Heart left ventricle (tissue), 16 donors: ENCODE measurements around the gene GUCA2A. TPM values are rescaled to one million over a fixed set of nuclear protein-coding genes. Genes with fewer than 3 reads are reported as not detected.

ENCODE experiments used
- ATAC-seq, 4 donors: fragments of 200-7000 bp; cut with Tn5 transposase; one replicate each; pipeline ENCODE4 v1.9.1; 2020 to 2022; ENCODE audit warnings: moderate library complexity in 4 of 4, mild to moderate bottlenecking in 3 of 4, moderate number of reproducible peaks in 1 of 4
- DNase-seq, 5 donors: peaks; one replicate each; pipeline ENCODE4 v3.0.0-alpha.2; 2020
- H3K27ac ChIP-seq, 12 donors: fragments of 200-600 bp; sonication (generic) in 4 of 12; one replicate each; pipeline versions ENCODE4 v1.5.0 to v1.8.0; 2016 to 2022; ENCODE audit warnings: mild to moderate bottlenecking in 2 of 12
- H3K27me3 ChIP-seq, 9 donors: fragments of 200-600 bp; sonication (generic) in 2 of 9; one replicate each; pipeline versions ENCODE4 v1.5.1 to v1.8.0; 2016 to 2022; ENCODE audit warnings: mild to moderate bottlenecking in 3 of 9
- H3K36me3 ChIP-seq, 9 donors: fragments of 200-600 bp; sonication (generic) in 2 of 9; one replicate each; pipeline versions ENCODE4 v1.5.0 to v1.8.0; 2018 to 2022; ENCODE audit warnings: mild to moderate bottlenecking in 2 of 9
- H3K4me1 ChIP-seq, 12 donors: fragments of 200-600 bp; sonication (generic) in 4 of 12; one replicate each; pipeline versions ENCODE4 v1.5.0 to v1.8.0; 2016 to 2022; ENCODE audit warnings: mild to moderate bottlenecking in 3 of 12
- H3K4me3 ChIP-seq, 12 donors: fragments of 200-600 bp; sonication (generic) in 4 of 12; one replicate each; pipeline versions ENCODE4 v1.5.0 to v1.8.0; 2017 to 2022; ENCODE audit warnings: mild to moderate bottlenecking in 9 of 12, moderate library complexity in 4 of 12
- H3K9me3 ChIP-seq, 12 donors: fragments of 200-600 bp; sonication (generic) in 4 of 12; one replicate each; pipeline versions ENCODE4 v1.5.0 to v1.8.0; 2016 to 2022; ENCODE audit warnings: mild to moderate bottlenecking in 1 of 12
- POLR2A ChIP-seq, 2 donors: fragments of 450-650 bp; IDR thresholded peaks; one replicate each; pipeline ENCODE4 v1.6.1; 2017; ENCODE audit warnings: antibody characterized with exemption in 2 of 2, mild to moderate bottlenecking in 2 of 2, moderate library complexity in 2 of 2
- WGBS, 4 donors: extraction: QIAGEN DNeasy Blood & Tissue Kit in 2 of 4; methylation state at CpG; one replicate each; pipeline versions ENCODE4 v1.1.5 to v1.1.7; 2013 to 2018; 5-methylcytosine and 5-hydroxymethylcytosine counted together
- intact Hi-C, 10 donors: fragments of 100-400 bp; cut with DNase I; formaldehyde crosslinking; loops; one replicate each; pipeline versions ENCODE4 v1.11.1 to v1.14.2; 2022
- polyA plus RNA-seq, 2 donors: library from polyadenylated mRNA; stranded (reverse); fragments of 200-250 nt; gene quantifications; one replicate each; pipeline ENCODE4 v1.2.3, GENCODE V29; 2013
- total RNA-seq, 9 donors: library from RNA; depleted of rRNA in 2 of 9; stranded (reverse); fragments of >200 nt in 2 of 9; fragmentation: NEBNext Ultra II Directional in 3 of 9; extraction: Animal tissue kit (Norgen Biotek cat#: 25700) in 3 of 9; gene quantifications; one replicate each; pipeline versions ENCODE4 v1.1.0 to v1.2.4, GENCODE V29; 2016 to 2023
- TF ChIP-seq, protein P1 (sequence below), 12 donors: fragments of 200-600 bp; sonication (generic) in 4 of 12; IDR thresholded peaks; one replicate each; pipeline versions ENCODE4 v1.5.0 to v1.8.0; 2018 to 2022; ENCODE audit warnings: antibody characterized with exemption in 12 of 12, mild to moderate bottlenecking in 5 of 12
- donor health status: ischemic (EF 13 %, LVEDD 7.1; RV severe dilation, severe dysfunction).
- donor health status: healthy with polysubstance abuse.
- donor health status: DM: no; HTN: yes; CAD: no.
- donor health status: DM: no; HTN: no; CAD: no.
- donor health status: ischemic (EF 25% LVEDD 6.9; RV normal size, moderate dysfunction).
- donor health status: ischemic (EF 25% LVEDD 5.7; RV mildly dilated, moderate dysfunction).
- donor health status: healthy.
- donor health status: DM: yes; HTN: yes; CAD: no.
- donor health status: ischemic (EF 35%, LVEDD 5.7; RV mildly dilated, moderate dysfunction).
- donor health status: nonischemic (EF 11% LVEDD 7.7; RV severe dilation, severe dysfunction).
- donor health status: DM: yes; HTN: yes; CAD: no.
- donor health status: PGD.
- donor health status: ischemic (EF 29% LVEDD 5.4; RV normal size, mild dysfunction).
- donor health status: nonischemic (EF 23%, LVEDD 6.1; RV moderate dilation, normal function).

GUCA2A gene
- total and polyA plus RNA-seq, 11 donors, result not detected

DNA sequence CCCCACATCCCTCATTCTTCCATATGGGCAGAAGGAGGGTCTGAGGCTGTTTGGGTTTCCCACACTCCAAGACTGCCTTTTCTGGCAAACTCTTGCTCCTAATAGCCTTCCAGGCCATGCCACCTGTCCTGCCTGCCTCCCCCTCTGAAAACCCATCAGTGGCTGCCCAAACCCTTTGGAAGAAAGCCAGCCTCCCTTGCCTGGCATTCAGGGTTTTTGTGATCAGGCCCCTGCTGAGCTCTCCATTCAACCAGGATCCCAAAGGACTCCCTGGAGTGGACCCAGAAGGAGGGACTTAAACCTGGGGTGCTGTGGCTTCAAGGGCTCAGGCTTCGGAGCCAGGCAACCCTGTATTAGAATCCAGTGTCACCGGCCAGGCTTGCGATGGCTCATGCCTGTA is 4.2 kb upstream of the GUCA2A start:
- H3K9me3 ChIP-seq, result no peaks in the 10 kb centered on the region
- no peak for TF ChIP-seq POLR2A (IDR thresholded peaks at IDR 0.05)
- TF ChIP-seq, protein P1, sequence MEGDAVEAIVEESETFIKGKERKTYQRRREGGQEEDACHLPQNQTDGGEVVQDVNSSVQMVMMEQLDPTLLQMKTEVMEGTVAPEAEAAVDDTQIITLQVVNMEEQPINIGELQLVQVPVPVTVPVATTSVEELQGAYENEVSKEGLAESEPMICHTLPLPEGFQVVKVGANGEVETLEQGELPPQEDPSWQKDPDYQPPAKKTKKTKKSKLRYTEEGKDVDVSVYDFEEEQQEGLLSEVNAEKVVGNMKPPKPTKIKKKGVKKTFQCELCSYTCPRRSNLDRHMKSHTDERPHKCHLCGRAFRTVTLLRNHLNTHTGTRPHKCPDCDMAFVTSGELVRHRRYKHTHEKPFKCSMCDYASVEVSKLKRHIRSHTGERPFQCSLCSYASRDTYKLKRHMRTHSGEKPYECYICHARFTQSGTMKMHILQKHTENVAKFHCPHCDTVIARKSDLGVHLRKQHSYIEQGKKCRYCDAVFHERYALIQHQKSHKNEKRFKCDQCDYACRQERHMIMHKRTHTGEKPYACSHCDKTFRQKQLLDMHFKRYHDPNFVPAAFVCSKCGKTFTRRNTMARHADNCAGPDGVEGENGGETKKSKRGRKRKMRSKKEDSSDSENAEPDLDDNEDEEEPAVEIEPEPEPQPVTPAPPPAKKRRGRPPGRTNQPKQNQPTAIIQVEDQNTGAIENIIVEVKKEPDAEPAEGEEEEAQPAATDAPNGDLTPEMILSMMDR (IDR thresholded peaks at IDR 0.05), result no peak
- intact Hi-C loops, result no loop called here
- no peak overlapping the region for H3K4me3 ChIP-seq
- no peaks in the 10 kb centered on the region for H3K27me3 ChIP-seq
- 96 to 98% (median 98%) methylated on average over 3 of the region's 3 CpGs for WGBS, 4 donors
- peaks cover 8 to 54% (median 41%) of the 10 kb centered on the region in 12 donors for H3K4me1 ChIP-seq
- no peak overlapping the region for H3K27ac ChIP-seq
- no peak for DNase-seq
- ATAC-seq, result no peak
- no peaks in the 10 kb centered on the region for H3K36me3 ChIP-seq

DNA sequence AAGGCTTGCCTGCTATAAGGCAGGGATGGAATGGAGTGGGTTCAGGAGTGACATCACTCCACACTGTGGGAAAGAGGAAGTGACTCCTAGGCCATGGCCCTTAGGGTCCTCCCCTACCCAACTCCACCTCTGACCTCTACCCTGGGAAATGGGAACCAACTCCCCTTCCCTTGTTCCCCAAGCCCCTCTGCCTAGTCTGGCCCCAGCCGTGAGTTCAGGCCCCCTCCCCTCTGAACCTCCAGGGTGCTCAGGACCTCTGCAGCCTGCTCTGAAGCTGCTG is 3.8 kb upstream of the GUCA2A start:
- no peak for TF ChIP-seq POLR2A (IDR thresholded peaks at IDR 0.05)
- TF ChIP-seq, protein P1 (IDR thresholded peaks at IDR 0.05), result no peak
- no peaks in the 10 kb centered on the region for H3K36me3 ChIP-seq
- WGBS, 4 donors, result 33 to 73% (median 65%) methylated on average over 1 of the region's 1 CpG
- no peaks in the 10 kb centered on the region for H3K9me3 ChIP-seq
- H3K27ac ChIP-seq, result no peak overlapping the region
- intact Hi-C loops, result no loop called here
- no peak for DNase-seq
- ATAC-seq, result no peak
- no peaks in the 10 kb centered on the region for H3K27me3 ChIP-seq
- H3K4me3 ChIP-seq, result no peak overlapping the region
- peaks cover 8 to 49% (median 38%) of the 10 kb centered on the region in 12 donors for H3K4me1 ChIP-seq

DNA sequence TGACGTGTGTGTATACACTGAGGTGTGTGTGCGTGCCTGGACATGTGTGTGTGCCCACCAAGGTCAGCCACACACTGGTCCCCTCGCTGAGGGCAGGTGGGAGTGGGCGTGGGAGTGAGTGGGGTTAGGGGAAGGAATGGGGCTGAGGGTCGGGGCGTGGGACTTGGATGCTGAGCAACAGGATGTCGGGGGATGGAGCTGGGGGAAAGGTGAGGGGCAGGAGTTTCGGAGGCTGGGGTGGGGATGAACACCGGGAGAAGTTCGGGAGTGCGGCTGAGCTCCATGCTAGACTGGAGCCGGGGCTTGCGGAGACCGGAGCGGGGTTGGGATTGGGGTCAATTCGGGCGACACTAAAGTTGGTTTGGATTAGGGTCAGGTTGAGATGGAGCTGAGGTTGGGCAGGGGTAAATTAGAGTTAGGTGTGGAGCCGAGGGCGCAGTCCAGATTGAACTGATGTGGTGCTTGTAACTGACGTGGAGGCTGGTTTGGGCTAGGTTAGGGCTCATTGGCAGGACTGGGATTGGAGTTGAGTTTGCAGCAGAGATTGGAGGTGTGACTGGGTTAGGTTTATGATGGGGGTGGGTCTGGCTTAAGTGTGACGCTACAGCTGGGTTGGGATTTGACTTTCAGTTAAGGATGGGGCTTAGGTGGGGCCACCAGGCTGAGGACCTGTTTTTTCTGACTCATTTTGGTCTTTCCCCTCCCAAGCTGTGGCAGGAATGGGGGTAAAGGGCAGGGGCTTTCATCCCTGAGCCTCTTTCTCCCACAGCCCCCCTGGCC is 3.3 kb upstream of the GUCA2A start:
- peaks cover 8 to 44% (median 34%) of the 10 kb centered on the region in 12 donors for H3K4me1 ChIP-seq
- 84 to 87% (median 85%) methylated on average over 21 of the region's 21 CpGs for WGBS, 4 donors
- TF ChIP-seq, protein P1 (IDR thresholded peaks at IDR 0.05), result no peak
- no peak for TF ChIP-seq POLR2A (IDR thresholded peaks at IDR 0.05)
- DNase-seq (no peak), ATAC-seq (no peak)
- no peaks in the 10 kb centered on the region for H3K9me3 ChIP-seq
- H3K27ac ChIP-seq, result no peak overlapping the region
- no peaks in the 10 kb centered on the region for H3K27me3 ChIP-seq
- intact Hi-C loops, result no loop called here
- no peaks in the 10 kb centered on the region for H3K36me3 ChIP-seq
- no peak overlapping the region for H3K4me3 ChIP-seq

DNA sequence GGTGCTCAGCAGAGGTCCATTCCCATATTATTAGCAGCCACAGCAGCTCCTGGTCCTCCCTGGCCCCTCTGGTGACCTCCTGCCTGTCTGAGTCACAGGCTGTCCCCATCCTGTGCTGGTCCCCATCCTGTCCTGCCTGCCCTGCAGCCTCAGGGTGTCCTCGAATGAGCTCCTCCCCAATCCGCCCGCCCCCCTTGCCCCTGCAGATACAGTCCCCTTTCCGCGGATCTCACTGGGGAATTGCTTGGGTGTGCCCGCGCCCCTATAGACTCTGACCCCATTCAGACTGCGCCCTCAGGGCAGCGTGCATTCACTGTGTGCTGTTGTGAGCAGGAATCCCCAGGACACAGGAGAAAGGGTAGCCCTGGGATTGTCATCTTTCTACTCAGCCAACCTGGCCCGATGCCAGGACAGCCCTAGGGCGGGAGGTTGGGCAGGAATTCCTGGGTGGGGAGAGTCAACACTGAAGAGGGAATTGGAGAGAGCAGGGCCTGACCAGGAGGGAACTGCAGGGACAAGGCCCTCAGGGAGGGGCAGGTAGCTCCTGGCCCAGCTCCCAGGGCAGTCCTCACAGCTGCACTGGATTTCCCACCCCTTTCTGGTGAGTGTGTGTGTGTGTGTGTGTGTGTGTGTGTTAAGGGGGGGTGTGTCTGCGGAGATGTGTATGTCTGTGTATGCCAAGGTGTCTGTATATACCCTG is 1.1 kb upstream of the GUCA2A start:
- TF ChIP-seq, protein P1 (IDR thresholded peaks at IDR 0.05), result no peak
- no peak for TF ChIP-seq POLR2A (IDR thresholded peaks at IDR 0.05)
- 10 to 36% (median 29%) methylated on average over 10 to 12 of the region's 12 CpGs for WGBS, 4 donors
- peaks cover 0 to 9% (median 3%) of the 10 kb centered on the region in 12 donors for H3K9me3 ChIP-seq
- no peaks in the 10 kb centered on the region for H3K27me3 ChIP-seq
- DNase-seq, result peak; percentile 69 to 82 (median 79)
- H3K27ac ChIP-seq, result peak overlapping the region in 10 of 12 donors; percentile 38 to 79 (median 62)
- intact Hi-C loops, result no loop called here
- H3K4me3 ChIP-seq, result no peak overlapping the region
- ATAC-seq, result peak; percentile 81 to 92 (median 87)
- H3K36me3 ChIP-seq, result no peaks in the 10 kb centered on the region
- peaks cover 0 to 27% (median 14%) of the 10 kb centered on the region in 12 donors for H3K4me1 ChIP-seq
